Measurements from ENCODE around the gene NOS1AP.

DNA sequence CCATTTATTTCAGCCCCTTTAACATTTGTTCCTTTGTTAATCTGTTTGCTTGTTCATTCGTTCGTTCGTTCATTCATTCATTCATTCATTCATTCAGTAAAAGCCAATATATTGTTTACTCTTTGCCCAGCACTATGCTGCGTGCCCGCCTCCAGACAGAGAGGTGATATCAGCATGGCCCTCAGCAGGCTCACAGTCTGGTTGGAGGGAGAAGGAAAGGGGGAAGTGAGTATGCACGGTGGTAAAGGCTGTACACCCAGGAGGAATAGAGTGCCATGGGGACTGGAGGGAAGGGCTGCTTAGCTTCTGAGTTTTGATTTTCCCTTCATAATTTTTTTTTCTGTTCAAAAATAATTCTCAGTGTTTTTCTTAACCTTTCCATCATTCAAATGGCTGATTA is 144.7 kb downstream of the NOS1AP start:
- TF ChIP-seq, protein P1, sequence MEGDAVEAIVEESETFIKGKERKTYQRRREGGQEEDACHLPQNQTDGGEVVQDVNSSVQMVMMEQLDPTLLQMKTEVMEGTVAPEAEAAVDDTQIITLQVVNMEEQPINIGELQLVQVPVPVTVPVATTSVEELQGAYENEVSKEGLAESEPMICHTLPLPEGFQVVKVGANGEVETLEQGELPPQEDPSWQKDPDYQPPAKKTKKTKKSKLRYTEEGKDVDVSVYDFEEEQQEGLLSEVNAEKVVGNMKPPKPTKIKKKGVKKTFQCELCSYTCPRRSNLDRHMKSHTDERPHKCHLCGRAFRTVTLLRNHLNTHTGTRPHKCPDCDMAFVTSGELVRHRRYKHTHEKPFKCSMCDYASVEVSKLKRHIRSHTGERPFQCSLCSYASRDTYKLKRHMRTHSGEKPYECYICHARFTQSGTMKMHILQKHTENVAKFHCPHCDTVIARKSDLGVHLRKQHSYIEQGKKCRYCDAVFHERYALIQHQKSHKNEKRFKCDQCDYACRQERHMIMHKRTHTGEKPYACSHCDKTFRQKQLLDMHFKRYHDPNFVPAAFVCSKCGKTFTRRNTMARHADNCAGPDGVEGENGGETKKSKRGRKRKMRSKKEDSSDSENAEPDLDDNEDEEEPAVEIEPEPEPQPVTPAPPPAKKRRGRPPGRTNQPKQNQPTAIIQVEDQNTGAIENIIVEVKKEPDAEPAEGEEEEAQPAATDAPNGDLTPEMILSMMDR (conservative IDR thresholded peaks at IDR 0.05): no peak
- TF ChIP-seq ZFX (IDR thresholded peaks at IDR 0.05): no peak

All from C4-2B (cell line).